ENCODE measurements around the gene SMAD9. TPM values are rescaled to one million over a fixed set of nuclear protein-coding genes. Genes with fewer than 3 reads are reported as not detected.

SMAD9 gene
- total RNA-seq, 1 experiment from 2014 or later, result 0.87 TPM

DNA sequence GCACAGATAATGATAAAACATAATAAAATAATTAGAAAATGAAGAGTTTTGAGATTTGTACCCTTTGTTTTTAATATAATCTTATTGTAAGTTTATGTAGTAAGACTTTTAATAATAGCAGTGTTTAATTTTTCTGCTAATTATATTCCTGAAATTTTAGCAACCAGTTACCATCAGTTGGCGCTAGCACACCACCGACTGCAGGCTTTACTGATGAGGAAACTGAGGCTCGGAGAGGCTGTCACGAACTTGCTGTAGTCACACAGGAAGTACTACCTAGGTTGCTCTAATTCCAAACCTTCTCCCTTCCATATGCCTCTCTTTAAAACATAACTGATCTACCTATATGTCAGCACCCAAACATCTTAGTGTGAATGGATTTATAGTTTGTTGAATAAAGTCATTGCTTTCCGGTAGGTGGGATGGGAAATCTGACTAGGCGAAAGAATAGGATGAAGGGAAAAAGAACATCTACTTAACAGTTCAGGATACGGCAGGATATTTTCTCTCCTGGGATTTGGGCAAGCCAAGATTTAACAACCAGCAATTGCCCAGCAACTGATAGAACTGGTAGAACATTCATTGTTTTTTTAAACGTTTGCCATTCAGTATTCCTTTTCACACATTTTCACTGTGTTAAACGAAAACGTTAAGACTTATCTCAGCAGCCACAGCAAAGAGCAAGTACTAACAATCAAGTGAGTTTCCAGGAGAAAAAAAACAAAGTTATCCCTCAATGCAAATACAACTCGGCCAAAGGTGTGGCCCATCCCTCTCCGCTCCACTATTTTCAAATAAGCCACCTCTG lies 101.8 kb downstream of the SMAD9 start:
- Histone ChIP-seq H3K27me3 (ENCODE audit: low read length) (no peaks in the 10 kb centered on the region), H3K9ac (ENCODE audit: low read length) (peak overlapping the region; percentile 77; the same call in 1 of the 2 replicates), H3K36me3 (ENCODE audit: low read depth, low read length) (no peaks in the 10 kb centered on the region), H4K20me1 (ENCODE audit: low read length) (no peaks in the 10 kb centered on the region), H3K79me2 (ENCODE audit: low read length) (peaks cover 38% of the 10 kb centered on the region), H3K9me3 (ENCODE audit: low read length) (no peaks in the 10 kb centered on the region), H3K4me3 (ENCODE audit: low read length) (peak overlapping the region; percentile 81), H3K4me1 (ENCODE audit: insufficient read depth, low read length) (peaks cover 21% of the 10 kb centered on the region), H3K4me2 (ENCODE audit: low read length) (peak overlapping the region; percentile 92), H3F3A (ENCODE audit: low read length, unreplicated experiment) (no peaks in the 10 kb centered on the region), H3K27ac (ENCODE audit: low read length) (no peak overlapping the region), H3K9me2 (replicated peaks; ENCODE audit: low read length) (no peaks in the 10 kb centered on the region), H2AFZ (ENCODE audit: low read length) (peak overlapping the region; percentile 99)
- ATAC-seq (no peak), DNase-seq (no peak)
- TF ChIP-seq EZH2 (IDR thresholded peaks at IDR 0.05; ENCODE audit: low read length, unreplicated experiment) (no peak), EZH2phosphoT487 (IDR thresholded peaks at IDR 0.05; ENCODE audit: borderline replicate concordance, low read length) (no peak)
- TF ChIP-seq, protein P1, sequence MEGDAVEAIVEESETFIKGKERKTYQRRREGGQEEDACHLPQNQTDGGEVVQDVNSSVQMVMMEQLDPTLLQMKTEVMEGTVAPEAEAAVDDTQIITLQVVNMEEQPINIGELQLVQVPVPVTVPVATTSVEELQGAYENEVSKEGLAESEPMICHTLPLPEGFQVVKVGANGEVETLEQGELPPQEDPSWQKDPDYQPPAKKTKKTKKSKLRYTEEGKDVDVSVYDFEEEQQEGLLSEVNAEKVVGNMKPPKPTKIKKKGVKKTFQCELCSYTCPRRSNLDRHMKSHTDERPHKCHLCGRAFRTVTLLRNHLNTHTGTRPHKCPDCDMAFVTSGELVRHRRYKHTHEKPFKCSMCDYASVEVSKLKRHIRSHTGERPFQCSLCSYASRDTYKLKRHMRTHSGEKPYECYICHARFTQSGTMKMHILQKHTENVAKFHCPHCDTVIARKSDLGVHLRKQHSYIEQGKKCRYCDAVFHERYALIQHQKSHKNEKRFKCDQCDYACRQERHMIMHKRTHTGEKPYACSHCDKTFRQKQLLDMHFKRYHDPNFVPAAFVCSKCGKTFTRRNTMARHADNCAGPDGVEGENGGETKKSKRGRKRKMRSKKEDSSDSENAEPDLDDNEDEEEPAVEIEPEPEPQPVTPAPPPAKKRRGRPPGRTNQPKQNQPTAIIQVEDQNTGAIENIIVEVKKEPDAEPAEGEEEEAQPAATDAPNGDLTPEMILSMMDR (conservative IDR thresholded peaks at IDR 0.05; ENCODE audit: low read depth, low read length), result 0 out of 2 replicates have a peak, but pooled peaks have one; percentile 17
- ChIA-PET CTCF (no interaction called here), POLR2A (ENCODE audit: unreplicated experiment) (no interaction called here)
- no TSS peak for BruUV-seq (replicated peaks)
- intact Hi-C loops (cut with micrococcal nuclease), result loop anchor here (10.0 kb wide), 1 partner anchor 383 kb away; the partner anchor contains the start of gene CCNA1

DNA sequence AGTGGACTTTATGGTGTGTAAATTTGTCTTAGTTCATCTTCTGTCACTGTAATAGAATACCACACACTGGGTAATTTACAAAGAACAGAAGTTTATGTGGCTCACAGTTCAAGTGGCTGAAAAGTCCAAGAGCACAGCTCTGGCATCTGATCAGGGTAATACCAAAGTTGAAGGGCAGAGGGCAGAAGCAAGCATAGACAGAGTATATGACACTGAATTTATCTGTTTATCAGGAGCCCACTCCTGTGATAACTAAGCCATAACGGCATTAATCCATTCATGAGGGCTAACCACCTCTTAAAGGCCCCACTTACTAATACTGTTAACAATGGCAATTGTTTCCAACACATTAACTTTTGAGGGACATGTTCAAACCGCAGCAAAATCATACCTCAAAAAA lies 105.0 kb downstream of the SMAD9 start:
- TF ChIP-seq, protein P1 (conservative IDR thresholded peaks at IDR 0.05; ENCODE audit: low read depth, low read length), result peak; percentile 46; the same call in 1 of the 2 replicates
- TF ChIP-seq EZH2phosphoT487 (IDR thresholded peaks at IDR 0.05; ENCODE audit: borderline replicate concordance, low read length) (no peak), EZH2 (IDR thresholded peaks at IDR 0.05; ENCODE audit: low read length, unreplicated experiment) (no peak)
- ChIA-PET POLR2A (ENCODE audit: unreplicated experiment) (no interaction called here), CTCF (no interaction called here)
- Histone ChIP-seq H2AFZ (ENCODE audit: low read length) (no peak overlapping the region), H3K4me1 (ENCODE audit: insufficient read depth, low read length) (0 out of 2 replicates have a peak, but pooled peaks cover 5% of the 10 kb centered on the region), H3K27ac (ENCODE audit: low read length) (no peak overlapping the region), H3K27me3 (ENCODE audit: low read length) (no peaks in the 10 kb centered on the region), H3K4me2 (ENCODE audit: low read length) (no peak overlapping the region), H3K79me2 (ENCODE audit: low read length) (peaks cover 7% of the 10 kb centered on the region), H3K9me2 (replicated peaks; ENCODE audit: low read length) (no peaks in the 10 kb centered on the region), H4K20me1 (ENCODE audit: low read length) (no peaks in the 10 kb centered on the region), H3K9ac (ENCODE audit: low read length) (no peak overlapping the region), H3K4me3 (ENCODE audit: low read length) (no peak overlapping the region), H3F3A (ENCODE audit: low read length, unreplicated experiment) (no peaks in the 10 kb centered on the region), H3K9me3 (ENCODE audit: low read length) (no peaks in the 10 kb centered on the region), H3K36me3 (ENCODE audit: low read depth, low read length) (no peaks in the 10 kb centered on the region)
- DNase-seq, result peak; percentile 36
- BruUV-seq (replicated peaks), result no TSS peak
- intact Hi-C loops (cut with micrococcal nuclease), result loop anchor here (10.0 kb wide), 1 partner anchor 380 kb away; the partner anchor contains the start of gene CCNA1
- no peak for ATAC-seq

DNA sequence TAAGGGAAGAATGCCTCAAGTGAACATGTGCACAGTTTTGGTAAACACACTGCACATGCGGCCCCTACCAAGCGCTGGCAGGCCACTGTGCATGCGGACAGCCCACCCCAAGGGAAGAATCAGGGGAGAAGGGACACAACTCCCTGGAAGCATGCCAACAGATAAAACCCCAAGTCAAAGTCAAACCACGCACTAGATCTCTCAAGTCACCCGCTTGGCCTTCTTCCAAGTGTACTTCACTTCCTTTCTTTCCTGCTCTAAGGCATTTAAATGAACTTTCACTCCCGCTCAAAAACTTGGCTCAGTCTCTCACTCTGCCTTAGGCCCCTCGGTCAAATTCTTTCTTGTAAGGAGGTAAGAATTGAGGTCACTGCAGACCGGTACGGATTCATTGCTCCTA lies 105.6 kb downstream of the SMAD9 start:
- Histone ChIP-seq H3K27me3 (ENCODE audit: low read length) (no peaks in the 10 kb centered on the region), H3F3A (ENCODE audit: low read length, unreplicated experiment) (no peaks in the 10 kb centered on the region), H3K4me2 (ENCODE audit: low read length) (no peak overlapping the region), H3K79me2 (ENCODE audit: low read length) (peaks cover under 1% of the 10 kb centered on the region; the same call in 1 of the 2 replicates), H3K9me3 (ENCODE audit: low read length) (no peaks in the 10 kb centered on the region), H4K20me1 (ENCODE audit: low read length) (no peaks in the 10 kb centered on the region), H3K27ac (ENCODE audit: low read length) (no peak overlapping the region), H3K4me1 (ENCODE audit: insufficient read depth, low read length) (0 out of 2 replicates have a peak, but pooled peaks cover 4% of the 10 kb centered on the region), H3K9me2 (replicated peaks; ENCODE audit: low read length) (no peaks in the 10 kb centered on the region), H3K9ac (ENCODE audit: low read length) (no peak overlapping the region), H2AFZ (ENCODE audit: low read length) (no peak overlapping the region), H3K36me3 (ENCODE audit: low read depth, low read length) (no peaks in the 10 kb centered on the region), H3K4me3 (ENCODE audit: low read length) (no peak overlapping the region)
- intact Hi-C loops (cut with micrococcal nuclease), result loop anchor here (10.0 kb wide), 1 partner anchor 380 kb away; the partner anchor contains the start of gene CCNA1
- BruUV-seq (replicated peaks), result no TSS peak
- ATAC-seq, result no peak
- no peak for DNase-seq
- ChIA-PET CTCF (no interaction called here), POLR2A (ENCODE audit: unreplicated experiment) (no interaction called here)
- TF ChIP-seq, protein P1 (conservative IDR thresholded peaks at IDR 0.05; ENCODE audit: low read depth, low read length), result no peak
- no peak for TF ChIP-seq EZH2 (IDR thresholded peaks at IDR 0.05; ENCODE audit: low read length, unreplicated experiment)
- no peak for TF ChIP-seq EZH2phosphoT487 (IDR thresholded peaks at IDR 0.05; ENCODE audit: borderline replicate concordance, low read length)
